Measurements from ENCODE around the gene CEP290.
A peak's percentile ranks its signal among the peaks of the same experiment; 100 is the strongest.

Gene CEP290

DNA sequence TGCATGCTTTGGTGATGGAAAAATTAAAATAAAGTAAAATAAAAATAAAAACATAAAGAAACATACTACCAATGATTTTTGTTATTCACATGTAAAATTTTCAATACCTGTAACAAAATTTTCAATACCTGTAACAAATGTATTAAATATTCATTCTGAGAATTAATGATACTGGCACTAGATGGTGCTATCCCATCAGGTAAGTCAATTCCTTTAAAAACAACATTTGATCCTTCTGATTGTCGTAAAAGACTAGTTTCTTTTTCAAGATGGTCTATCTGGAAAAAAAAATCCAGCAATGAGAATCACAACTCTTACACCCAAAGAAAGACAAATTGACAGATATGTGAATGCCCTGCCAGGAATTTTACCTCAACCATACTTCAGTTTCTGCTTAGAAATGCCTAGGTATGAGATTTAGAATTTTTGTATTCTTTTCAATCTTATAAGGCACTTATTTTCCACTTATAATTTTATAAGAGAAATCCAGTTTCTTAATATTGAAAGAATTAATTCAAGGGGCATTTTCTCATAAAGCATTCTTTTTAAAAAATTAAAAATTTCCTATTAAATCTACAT is 30.7 kb downstream of the CEP290 start:
- FAIRE-seq = no peak
- DNase-seq (ENCODE audit: insufficient read length, low spot score) = no peak

GRCh38 chr12:88108021-88108420 is 33.9 kb downstream of the CEP290 start:
- no peak for DNase-seq (ENCODE audit: insufficient read length, low spot score)
- no peak for FAIRE-seq
- TF ChIP-seq POU2F2 (IDR thresholded peaks at IDR 0.05; ENCODE audit: low read depth, low read length) (no peak), TAF1 (IDR thresholded peaks at IDR 0.05; ENCODE audit: low read depth, low read length) (no peak), PAX5 (IDR thresholded peaks at IDR 0.05; ENCODE audit: insufficient read depth, low read length, severe bottlenecking) (no peak), POLR2A (IDR thresholded peaks at IDR 0.05; ENCODE audit: low read depth, low read length) (no peak), POLR2AphosphoS5 (IDR thresholded peaks at IDR 0.05; ENCODE audit: low read depth, low read length) (no peak), SPI1 (IDR thresholded peaks at IDR 0.05; ENCODE audit: low read depth, low read length) (no peak)

More for the DNA sequence above, 30.7 kb downstream of the CEP290 start:
- TF ChIP-seq POLR2AphosphoS5 (IDR thresholded peaks at IDR 0.05; ENCODE audit: low read depth, low read length) = no peak
- no peak for TF ChIP-seq SPI1 (IDR thresholded peaks at IDR 0.05; ENCODE audit: low read depth, low read length)
- TF ChIP-seq POU2F2 (IDR thresholded peaks at IDR 0.05; ENCODE audit: low read depth, low read length) = no peak
- no peak for TF ChIP-seq TAF1 (IDR thresholded peaks at IDR 0.05; ENCODE audit: low read depth, low read length)
- TF ChIP-seq PAX5 (IDR thresholded peaks at IDR 0.05; ENCODE audit: insufficient read depth, low read length, severe bottlenecking) = no peak
- TF ChIP-seq POLR2A (IDR thresholded peaks at IDR 0.05; ENCODE audit: low read depth, low read length) = no peak

GRCh38 chr12:88093573-88093972 is 48.3 kb downstream of the CEP290 start:
- TF ChIP-seq POLR2A (IDR thresholded peaks at IDR 0.05; ENCODE audit: low read depth, low read length) (no peak), SPI1 (IDR thresholded peaks at IDR 0.05; ENCODE audit: low read depth, low read length) (no peak), PAX5 (IDR thresholded peaks at IDR 0.05; ENCODE audit: insufficient read depth, low read length, severe bottlenecking) (no peak), POLR2AphosphoS5 (IDR thresholded peaks at IDR 0.05; ENCODE audit: low read depth, low read length) (no peak), TAF1 (IDR thresholded peaks at IDR 0.05; ENCODE audit: low read depth, low read length) (no peak), POU2F2 (IDR thresholded peaks at IDR 0.05; ENCODE audit: low read depth, low read length) (no peak)
- no peak for DNase-seq (ENCODE audit: insufficient read length, low spot score)
- no peak for FAIRE-seq

DNA sequence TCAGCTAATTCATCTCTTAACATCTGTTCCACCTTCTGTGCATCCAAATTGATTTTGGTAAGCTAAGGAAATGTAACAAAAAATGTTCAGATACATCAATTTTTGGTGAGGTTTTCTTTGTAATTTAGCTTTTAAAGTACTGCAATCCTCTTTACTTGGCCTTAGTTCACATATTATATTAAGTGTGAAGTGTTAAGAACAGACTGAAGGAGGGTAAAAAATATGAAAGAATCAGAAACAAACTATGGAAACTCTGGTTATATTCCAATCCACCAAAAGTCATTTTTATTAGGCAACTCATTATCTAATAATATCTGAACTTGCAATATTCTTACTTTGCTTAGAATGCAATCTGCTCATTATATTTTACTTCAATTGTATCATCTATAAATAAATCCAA is 49.1 kb downstream of the CEP290 start:
- FAIRE-seq (no peak), DNase-seq (ENCODE audit: insufficient read length, low spot score) (no peak)
- no peak for TF ChIP-seq SPI1 (IDR thresholded peaks at IDR 0.05; ENCODE audit: low read depth, low read length)
- TF ChIP-seq PAX5 (IDR thresholded peaks at IDR 0.05; ENCODE audit: insufficient read depth, low read length, severe bottlenecking) = no peak
- no peak for TF ChIP-seq TAF1 (IDR thresholded peaks at IDR 0.05; ENCODE audit: low read depth, low read length)
- TF ChIP-seq POU2F2 (IDR thresholded peaks at IDR 0.05; ENCODE audit: low read depth, low read length) = no peak
- TF ChIP-seq POLR2AphosphoS5 (IDR thresholded peaks at IDR 0.05; ENCODE audit: low read depth, low read length) = no peak
- no peak for TF ChIP-seq POLR2A (IDR thresholded peaks at IDR 0.05; ENCODE audit: low read depth, low read length)

DNA sequence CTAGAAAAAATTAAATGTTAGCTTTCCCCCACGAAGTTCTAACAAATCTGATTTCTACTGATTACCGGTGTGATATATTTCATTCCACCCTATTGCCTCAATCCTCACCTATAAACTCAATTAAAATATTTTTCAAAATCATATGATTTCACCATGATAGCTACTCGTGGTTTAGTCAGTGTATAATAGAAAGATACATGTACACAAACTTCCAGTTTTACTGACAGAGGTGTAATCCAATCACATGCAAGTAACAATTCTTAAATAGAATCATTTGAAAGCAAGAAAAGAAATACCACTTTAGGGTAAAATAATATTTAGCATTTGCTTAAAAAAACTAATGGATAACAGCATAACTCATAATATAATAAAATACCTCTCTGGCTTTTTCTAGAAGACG is 57.7 kb downstream of the CEP290 start:
- FAIRE-seq = no peak
- TF ChIP-seq POLR2AphosphoS5 (IDR thresholded peaks at IDR 0.05; ENCODE audit: low read depth, low read length) = no peak
- no peak for TF ChIP-seq POLR2A (IDR thresholded peaks at IDR 0.05; ENCODE audit: low read depth, low read length)
- TF ChIP-seq SPI1 (IDR thresholded peaks at IDR 0.05; ENCODE audit: low read depth, low read length) = no peak
- TF ChIP-seq PAX5 (IDR thresholded peaks at IDR 0.05; ENCODE audit: insufficient read depth, low read length, severe bottlenecking) = no peak
- TF ChIP-seq TAF1 (IDR thresholded peaks at IDR 0.05; ENCODE audit: low read depth, low read length) = no peak
- no peak for TF ChIP-seq POU2F2 (IDR thresholded peaks at IDR 0.05; ENCODE audit: low read depth, low read length)
- no peak for DNase-seq (ENCODE audit: insufficient read length, low spot score)

GRCh38 chr12:88083634-88084033 is 58.3 kb downstream of the CEP290 start:
- no peak for TF ChIP-seq TAF1 (IDR thresholded peaks at IDR 0.05; ENCODE audit: low read depth, low read length)
- TF ChIP-seq POLR2AphosphoS5 (IDR thresholded peaks at IDR 0.05; ENCODE audit: low read depth, low read length) = no peak
- no peak for TF ChIP-seq POU2F2 (IDR thresholded peaks at IDR 0.05; ENCODE audit: low read depth, low read length)
- TF ChIP-seq POLR2A (IDR thresholded peaks at IDR 0.05; ENCODE audit: low read depth, low read length) = no peak
- no peak for TF ChIP-seq SPI1 (IDR thresholded peaks at IDR 0.05; ENCODE audit: low read depth, low read length)
- no peak for TF ChIP-seq PAX5 (IDR thresholded peaks at IDR 0.05; ENCODE audit: insufficient read depth, low read length, severe bottlenecking)
- DNase-seq (ENCODE audit: insufficient read length, low spot score) (no peak), FAIRE-seq (no peak)

GRCh38 chr12:88081247-88081646 is 60.6 kb downstream of the CEP290 start:
- no peak for FAIRE-seq

DNA sequence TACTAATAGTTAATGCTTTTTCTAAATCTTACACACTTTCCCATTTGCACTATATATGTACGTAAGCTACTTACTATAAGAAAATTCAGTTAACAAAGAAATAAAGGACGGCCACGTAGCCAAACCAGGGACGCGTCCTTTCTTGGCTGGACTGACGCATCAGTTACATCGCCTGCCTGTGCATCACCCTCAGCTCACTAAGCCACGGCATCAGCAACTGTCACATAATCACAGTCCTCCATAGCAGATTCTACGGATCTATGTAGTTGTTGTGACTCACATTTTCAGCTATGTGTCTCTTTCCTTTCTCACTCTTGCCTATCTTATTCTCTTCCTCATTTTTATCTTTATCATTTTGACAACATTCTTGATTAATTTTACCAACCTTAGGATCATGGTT is 74.6 kb downstream of the CEP290 start:
- FAIRE-seq (no peak), DNase-seq (ENCODE audit: insufficient read length, low spot score) (no peak)
- TF ChIP-seq POLR2A (IDR thresholded peaks at IDR 0.05; ENCODE audit: low read depth, low read length) (no peak), POU2F2 (IDR thresholded peaks at IDR 0.05; ENCODE audit: low read depth, low read length) (no peak), POLR2AphosphoS5 (IDR thresholded peaks at IDR 0.05; ENCODE audit: low read depth, low read length) (no peak), PAX5 (IDR thresholded peaks at IDR 0.05; ENCODE audit: insufficient read depth, low read length, severe bottlenecking) (no peak), TAF1 (IDR thresholded peaks at IDR 0.05; ENCODE audit: low read depth, low read length) (no peak), SPI1 (IDR thresholded peaks at IDR 0.05; ENCODE audit: low read depth, low read length) (no peak)

More at GRCh38 chr12:88081247-88081646, 60.6 kb downstream of the CEP290 start:
- TF ChIP-seq PAX5 (IDR thresholded peaks at IDR 0.05; ENCODE audit: insufficient read depth, low read length, severe bottlenecking) = no peak
- no peak for TF ChIP-seq POU2F2 (IDR thresholded peaks at IDR 0.05; ENCODE audit: low read depth, low read length)
- TF ChIP-seq POLR2A (IDR thresholded peaks at IDR 0.05; ENCODE audit: low read depth, low read length) = no peak
- no peak for TF ChIP-seq TAF1 (IDR thresholded peaks at IDR 0.05; ENCODE audit: low read depth, low read length)
- TF ChIP-seq SPI1 (IDR thresholded peaks at IDR 0.05; ENCODE audit: low read depth, low read length) = no peak
- no peak for TF ChIP-seq POLR2AphosphoS5 (IDR thresholded peaks at IDR 0.05; ENCODE audit: low read depth, low read length)
- no peak for DNase-seq (ENCODE audit: insufficient read length, low spot score)

DNA sequence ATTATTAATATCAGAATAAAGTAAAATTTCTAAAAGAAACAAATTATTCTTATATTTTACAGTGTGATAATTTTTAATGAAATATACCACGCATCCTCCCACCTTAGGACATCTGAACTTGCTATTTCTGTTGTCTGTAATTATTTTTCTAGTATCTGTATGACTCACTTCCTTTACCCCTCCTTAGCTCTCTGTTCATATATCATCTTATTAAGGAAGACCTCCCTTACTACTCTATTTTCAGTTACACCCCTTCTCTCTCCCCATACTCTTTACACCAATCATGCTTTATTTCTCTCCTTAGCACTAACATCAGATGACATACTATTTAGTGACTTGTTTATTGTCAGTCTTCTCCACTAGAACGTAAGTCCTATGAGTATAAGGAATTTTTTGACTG is 78.5 kb downstream of the CEP290 start:
- DNase-seq (ENCODE audit: insufficient read length, low spot score) (no peak), FAIRE-seq (peak; percentile 74)
- TF ChIP-seq POLR2AphosphoS5 (IDR thresholded peaks at IDR 0.05; ENCODE audit: low read depth, low read length) (no peak), POU2F2 (IDR thresholded peaks at IDR 0.05; ENCODE audit: low read depth, low read length) (no peak), SPI1 (IDR thresholded peaks at IDR 0.05; ENCODE audit: low read depth, low read length) (no peak), PAX5 (IDR thresholded peaks at IDR 0.05; ENCODE audit: insufficient read depth, low read length, severe bottlenecking) (no peak), TAF1 (IDR thresholded peaks at IDR 0.05; ENCODE audit: low read depth, low read length) (no peak), POLR2A (IDR thresholded peaks at IDR 0.05; ENCODE audit: low read depth, low read length) (no peak)

Data from GM12891 (cell line).